RWPE1 (cell line): ENCODE measurements around the gene MAP3K12.

ENCODE experiments used
- CTCF ChIA-PET: fragments of 350-600 bp; sonication (Branson Sonifier 250); formaldehyde crosslinking; extraction: SDS; loops from one replicate; lab custom pipeline; 2021; lab: Yijun Ruan, JAX
- POLR2A ChIA-PET: fragments of 400-600 bp; formaldehyde crosslinking; extraction: SDS; loops from one replicate; lab custom pipeline; 2020; ENCODE audit warnings: antibody characterized with exemption; ENCODE audit not compliant: low non-redundant PET; lab: Yijun Ruan, JAX
- DNase-seq: peaks from one replicate; pipeline ENCODE4 v3.0.0; 2012; ENCODE audit warnings: low spot score
- H3K27ac ChIP-seq: fragments of 450-650 bp; 2 replicates; pipeline ENCODE4 v1.5.1; 2017
- CTCF ChIP-seq: fragments of 450-650 bp; conservative IDR thresholded peaks from 2 replicates; pipeline ENCODE4 v1.5.1; 2017; ENCODE audit warnings: low read depth, mild to moderate bottlenecking

The MAP3K12 gene

GRCh38 chr12:53500776-53501614 is 1.7 kb upstream of the MAP3K12 start, which contains the start of gene TARBP2:
TARBP2 (plus strand) TSS chr12:53501283; CDS start chr12:53501409, 126 bp downstream.
- CTCF ChIA-PET = interaction anchor here (1.0 kb wide), 1 partner anchor 8 kb away, joined by 3 read pairs; no protein-coding TSS in a partner anchor
- DNase-seq = peak; percentile 99
- TF ChIP-seq CTCF = no peak
- peak within 1 kb of the TSS; percentile 95 for H3K27ac ChIP-seq
- POLR2A ChIA-PET = interaction anchor here (0.6 to 0.9 kb wide), 4 partner anchors 17 to 223 kb away, joined by 3 to 4 read pairs (median 4); no protein-coding TSS in a partner anchor

GRCh38 chr12:53500142-53500775 is 1.0 kb upstream of the MAP3K12 start:
- CTCF ChIA-PET = interaction anchor here (0.7 to 1.0 kb wide), 2 partner anchors 8 to 148 kb away, joined by 3 to 6 read pairs; no protein-coding TSS in a partner anchor
- H3K27ac ChIP-seq = peak overlapping the region; percentile 95

GRCh38 chr12:53498235-53498630 is 1.0 kb downstream of the MAP3K12 start:
- peak overlapping the region; percentile 95 for H3K27ac ChIP-seq
- ChIA-PET POLR2A (interaction anchor here (0.6 kb wide), 1 partner anchor 132 kb away, joined by 3 read pairs; no protein-coding TSS in a partner anchor), CTCF (interaction anchor here (0.8 kb wide), 1 partner anchor 157 kb away, joined by 3 read pairs; no protein-coding TSS in a partner anchor)
- no peak for DNase-seq
- no peak for TF ChIP-seq CTCF

More at GRCh38 chr12:53500142-53500775, 1.0 kb upstream of the MAP3K12 start:
- no peak for TF ChIP-seq CTCF
- no peak for DNase-seq
- POLR2A ChIA-PET = interaction anchor here (0.7 to 0.9 kb wide), 3 partner anchors 17 to 222 kb away, joined by 3 to 4 read pairs (median 4); no protein-coding TSS in a partner anchor

- H3K27ac ChIP-seq = no peak overlapping the region
- ChIA-PET POLR2A (interaction anchor here (0.5 kb wide), 1 partner anchor 11 kb away, joined by 3 read pairs; no protein-coding TSS in a partner anchor), CTCF (no interaction called here)
- DNase-seq = no peak
- TF ChIP-seq CTCF = no peak
Observed at GRCh38 chr12:53497461-53497860, 1.8 kb downstream of the MAP3K12 start.

GRCh38 chr12:53496752-53497032 is 2.6 kb downstream of the MAP3K12 start:
- DNase-seq = no peak
- no peak overlapping the region for H3K27ac ChIP-seq
- TF ChIP-seq CTCF = no peak
- ChIA-PET CTCF (no interaction called here), POLR2A (no interaction called here)

GRCh38 chr12:53495903-53496751 is 3.1 kb downstream of the MAP3K12 start:
- no peak for TF ChIP-seq CTCF
- H3K27ac ChIP-seq = peak overlapping the region; percentile 53
- POLR2A ChIA-PET = no interaction called here
- no peak for DNase-seq
- CTCF ChIA-PET = no interaction called here
